ENCODE data around the gene STAT5B. TPM values are rescaled to one million over a fixed set of nuclear protein-coding genes. Genes with fewer than 3 reads are reported as not detected.

STAT5B gene
- polyA plus RNA-seq, 1 experiment = 34.0 TPM

DNA sequence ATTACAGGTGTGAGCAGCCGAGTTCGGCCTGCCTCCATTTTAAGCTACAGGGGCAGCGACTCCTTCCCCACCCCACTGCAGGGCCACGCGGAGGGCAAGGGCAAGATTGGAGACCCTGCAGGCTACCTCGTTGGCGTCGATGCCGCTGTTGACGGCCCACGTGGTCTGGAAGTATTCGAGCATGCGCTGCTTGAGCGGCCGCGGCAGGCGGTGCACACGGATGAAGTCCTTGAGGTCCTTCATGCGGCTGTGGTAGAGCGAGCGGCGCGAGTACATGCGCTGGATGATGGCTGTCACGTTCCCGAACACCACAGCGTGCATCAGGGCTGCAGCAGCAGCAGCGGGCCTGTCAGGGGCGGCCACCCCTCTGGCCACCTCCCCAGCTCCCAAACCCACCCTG is 106.8 kb downstream of the STAT5B start:
- no peak for DNase-seq (ENCODE audit: low read depth, low spot score)
- Histone ChIP-seq H3K9me3 (ENCODE audit: control insufficient read depth, insufficient read depth, low read length) (no peaks in the 10 kb centered on the region; the same call in 1 of the 2 replicates), H3K27me3 (ENCODE audit: control insufficient read depth, insufficient read depth, low read length) (peaks cover 23% of the 10 kb centered on the region), H3K4me3 (ENCODE audit: low read depth, low read length) (no peak overlapping the region), H3K27ac (ENCODE audit: low read depth, low read length) (no peak overlapping the region)
- TF ChIP-seq, protein P1, sequence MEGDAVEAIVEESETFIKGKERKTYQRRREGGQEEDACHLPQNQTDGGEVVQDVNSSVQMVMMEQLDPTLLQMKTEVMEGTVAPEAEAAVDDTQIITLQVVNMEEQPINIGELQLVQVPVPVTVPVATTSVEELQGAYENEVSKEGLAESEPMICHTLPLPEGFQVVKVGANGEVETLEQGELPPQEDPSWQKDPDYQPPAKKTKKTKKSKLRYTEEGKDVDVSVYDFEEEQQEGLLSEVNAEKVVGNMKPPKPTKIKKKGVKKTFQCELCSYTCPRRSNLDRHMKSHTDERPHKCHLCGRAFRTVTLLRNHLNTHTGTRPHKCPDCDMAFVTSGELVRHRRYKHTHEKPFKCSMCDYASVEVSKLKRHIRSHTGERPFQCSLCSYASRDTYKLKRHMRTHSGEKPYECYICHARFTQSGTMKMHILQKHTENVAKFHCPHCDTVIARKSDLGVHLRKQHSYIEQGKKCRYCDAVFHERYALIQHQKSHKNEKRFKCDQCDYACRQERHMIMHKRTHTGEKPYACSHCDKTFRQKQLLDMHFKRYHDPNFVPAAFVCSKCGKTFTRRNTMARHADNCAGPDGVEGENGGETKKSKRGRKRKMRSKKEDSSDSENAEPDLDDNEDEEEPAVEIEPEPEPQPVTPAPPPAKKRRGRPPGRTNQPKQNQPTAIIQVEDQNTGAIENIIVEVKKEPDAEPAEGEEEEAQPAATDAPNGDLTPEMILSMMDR (IDR thresholded peaks at IDR 0.05; ENCODE audit: low read depth, low read length) = no peak
- POLR2A ChIA-PET = no interaction called here
- CTCF ChIA-PET = no interaction called here

DNA sequence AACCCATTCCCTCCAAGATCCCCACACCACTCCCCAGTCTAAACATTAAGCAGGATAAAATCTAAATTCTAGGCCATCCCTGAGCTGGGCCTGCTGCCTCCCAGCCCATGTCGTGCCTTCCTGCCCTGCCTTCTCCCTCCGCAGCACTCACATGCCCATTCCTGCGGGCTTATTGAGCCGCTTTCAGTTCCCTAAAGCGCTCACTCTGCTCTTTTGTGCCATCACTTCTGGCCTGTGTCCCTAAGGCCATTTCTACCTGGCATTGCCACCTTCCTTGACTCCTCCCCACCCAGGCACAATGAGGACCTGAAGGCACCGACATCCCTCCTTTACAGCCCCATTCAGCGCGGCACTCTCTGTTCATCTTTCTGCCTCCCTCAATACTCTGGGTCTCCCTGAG is 108.4 kb downstream of the STAT5B start:
- no peak for DNase-seq (ENCODE audit: low read depth, low spot score)
- POLR2A ChIA-PET = interaction anchor here (0.6 kb wide), 1 partner anchor 347 kb away, joined by 4 read pairs; no protein-coding TSS in a partner anchor
- Histone ChIP-seq H3K27me3 (ENCODE audit: control insufficient read depth, insufficient read depth, low read length) (peaks cover 15% of the 10 kb centered on the region), H3K4me3 (ENCODE audit: low read depth, low read length) (no peak overlapping the region), H3K9me3 (ENCODE audit: control insufficient read depth, insufficient read depth, low read length) (no peaks in the 10 kb centered on the region; the same call in 1 of the 2 replicates), H3K27ac (ENCODE audit: low read depth, low read length) (no peak overlapping the region)
- TF ChIP-seq, protein P1 (IDR thresholded peaks at IDR 0.05; ENCODE audit: low read depth, low read length) = no peak
- CTCF ChIA-PET = no interaction called here

DNA sequence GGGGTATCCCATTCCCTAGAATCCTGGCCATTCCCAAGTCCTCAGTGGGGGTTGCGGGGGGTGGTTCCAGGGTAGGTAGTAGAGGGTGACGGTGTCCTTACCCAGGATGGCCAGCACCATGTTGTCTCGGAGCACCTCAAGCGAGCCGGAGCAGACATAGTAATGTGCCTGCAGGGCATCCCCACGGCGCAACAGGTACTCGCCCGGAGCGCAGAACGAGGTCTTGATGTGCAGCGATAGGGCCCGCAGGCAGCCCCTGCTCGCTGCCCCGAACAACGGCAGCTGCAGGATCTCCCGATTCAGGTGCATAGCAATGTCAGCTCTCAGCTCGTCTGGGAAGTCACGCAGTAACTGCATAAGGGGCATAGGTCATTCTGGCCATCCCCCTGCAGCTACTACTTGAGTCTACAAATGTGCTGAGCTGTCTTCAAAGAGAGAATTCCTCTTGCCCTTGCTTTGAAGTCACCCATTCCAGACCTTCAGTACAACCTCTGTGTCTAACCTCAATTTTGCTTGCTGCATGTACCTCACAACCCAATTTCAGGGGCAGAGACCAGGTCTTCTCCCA is 109.9 kb downstream of the STAT5B start:
- ChIA-PET CTCF (no interaction called here), POLR2A (no interaction called here)
- H3K27me3 ChIP-seq (ENCODE audit: control insufficient read depth, insufficient read depth, low read length) = peaks cover 12% of the 10 kb centered on the region
- TF ChIP-seq, protein P1 (IDR thresholded peaks at IDR 0.05; ENCODE audit: low read depth, low read length) = no peak
- DNase-seq (ENCODE audit: low read depth, low spot score) = no peak
- no peak overlapping the region for H3K27ac ChIP-seq (ENCODE audit: low read depth, low read length)
- no peak overlapping the region for H3K4me3 ChIP-seq (ENCODE audit: low read depth, low read length)
- H3K9me3 ChIP-seq (ENCODE audit: control insufficient read depth, insufficient read depth, low read length) = no peaks in the 10 kb centered on the region; the same call in 1 of the 2 replicates

DNA sequence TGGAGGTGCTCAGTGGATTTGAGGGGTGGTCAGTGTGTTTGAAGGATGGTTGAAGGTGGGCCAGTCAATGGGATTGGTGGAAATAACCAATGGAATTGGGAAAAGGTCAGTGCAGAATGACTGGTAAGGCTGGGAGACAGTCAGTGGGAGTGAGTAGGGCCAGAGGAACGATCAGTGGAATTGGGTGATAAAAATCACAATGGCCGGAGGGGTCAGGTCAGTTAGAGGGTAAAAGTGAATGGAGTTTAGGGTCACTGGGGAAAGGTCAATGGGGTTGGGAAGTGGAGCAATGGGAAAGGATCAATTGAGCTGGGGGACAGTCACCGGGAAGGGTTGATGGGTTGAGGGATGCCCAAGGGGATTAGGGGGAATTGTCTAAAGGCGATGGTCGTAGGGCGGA is 110.4 kb downstream of the STAT5B start:
- TF ChIP-seq, protein P1 (IDR thresholded peaks at IDR 0.05; ENCODE audit: low read depth, low read length) = no peak
- no peak overlapping the region for H3K4me3 ChIP-seq (ENCODE audit: low read depth, low read length)
- H3K27me3 ChIP-seq (ENCODE audit: control insufficient read depth, insufficient read depth, low read length) = peaks cover 7% of the 10 kb centered on the region
- H3K9me3 ChIP-seq (ENCODE audit: control insufficient read depth, insufficient read depth, low read length) = no peaks in the 10 kb centered on the region; the same call in 1 of the 2 replicates
- POLR2A ChIA-PET = no interaction called here
- DNase-seq (ENCODE audit: low read depth, low spot score) = no peak
- CTCF ChIA-PET = no interaction called here
- no peak overlapping the region for H3K27ac ChIP-seq (ENCODE audit: low read depth, low read length)

DNA sequence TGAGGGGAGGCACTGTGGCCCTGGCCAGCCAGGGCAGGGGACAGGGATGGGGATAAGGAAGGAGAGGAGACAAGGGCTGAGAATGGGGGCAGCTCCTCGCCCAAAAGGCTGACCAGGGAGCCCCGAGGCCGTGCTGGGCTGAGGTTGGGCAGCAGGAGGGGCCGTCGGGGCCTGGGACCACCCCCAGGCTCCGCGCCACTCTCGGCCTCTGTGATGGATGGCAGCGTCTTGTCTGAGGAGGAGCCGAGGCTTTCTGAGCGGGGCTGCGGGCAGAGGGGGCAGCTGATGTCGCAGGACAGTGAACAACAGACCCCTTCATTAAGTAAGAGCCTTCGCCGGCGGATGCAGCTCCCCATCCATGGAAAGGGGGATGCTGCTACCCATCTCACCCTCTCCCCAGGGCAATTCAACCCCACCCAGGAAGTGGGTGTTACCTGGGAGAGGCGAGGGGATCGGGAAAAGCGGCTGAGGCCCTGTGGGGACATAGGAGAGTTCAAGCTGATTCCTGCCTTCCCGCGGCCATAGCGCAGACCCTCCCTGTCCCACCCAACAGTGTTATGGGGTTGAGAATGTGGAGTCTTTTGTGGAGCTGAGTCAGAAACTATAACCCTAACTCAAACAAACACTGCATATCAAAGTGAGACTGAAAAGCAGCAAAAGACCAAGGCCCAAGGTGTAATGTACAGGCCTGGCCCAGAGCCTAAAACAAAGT is 112.3 kb downstream of the STAT5B start:
- ChIA-PET POLR2A (interaction anchor here (0.6 kb wide), 1 partner anchor 35 kb away, joined by 3 read pairs; no protein-coding TSS in a partner anchor), CTCF (interaction anchor here (0.9 kb wide), 1 partner anchor 20 kb away, joined by 5 read pairs; no protein-coding TSS in a partner anchor)
- Histone ChIP-seq H3K27ac (ENCODE audit: low read depth, low read length) (no peak overlapping the region), H3K9me3 (ENCODE audit: control insufficient read depth, insufficient read depth, low read length) (no peaks in the 10 kb centered on the region; the same call in 1 of the 2 replicates), H3K4me3 (ENCODE audit: low read depth, low read length) (no peak overlapping the region), H3K27me3 (ENCODE audit: control insufficient read depth, insufficient read depth, low read length) (peaks cover 2% of the 10 kb centered on the region)
- DNase-seq (ENCODE audit: low read depth, low spot score) = no peak
- TF ChIP-seq, protein P1 (IDR thresholded peaks at IDR 0.05; ENCODE audit: low read depth, low read length) = no peak
